HFFc6 (cell line): ENCODE data around the gene ATXN1. TPM values are rescaled to one million over a fixed set of nuclear protein-coding genes. Genes with fewer than 3 reads are reported as not detected.

Experiments
- DNase-seq: peaks from one replicate; pipeline ENCODE4 v3.0.0-alpha.2; 2018
- H3K27ac Mint-ChIP-seq: 2 replicates; pipeline ENCODE4 v1.8.0; 2020; ENCODE audit warnings: mild to moderate bottlenecking, mixed read lengths
- H3K27me3 Mint-ChIP-seq: 2 replicates; pipeline ENCODE4 v1.8.0; 2021; ENCODE audit warnings: mild to moderate bottlenecking, moderate library complexity, mixed read lengths; ENCODE audit not compliant: insufficient read depth
- H3K36me3 Mint-ChIP-seq: 2 replicates; pipeline ENCODE4 v1.8.0; 2021; ENCODE audit warnings: low read depth, mixed read lengths
- H3K4me1 Mint-ChIP-seq: 2 replicates; pipeline ENCODE4 v1.8.0; 2020; ENCODE audit warnings: low read depth, mixed read lengths
- H3K4me3 Mint-ChIP-seq: 2 replicates; pipeline ENCODE4 v1.8.0; 2020; ENCODE audit warnings: mild to moderate bottlenecking, moderate library complexity, mixed read lengths
- H3K9me3 Mint-ChIP-seq: 2 replicates; pipeline ENCODE4 v1.8.0; 2020; ENCODE audit warnings: mild to moderate bottlenecking, mixed read lengths
- CTCF ChIP-seq: fragments of 200-600 bp; sonication (generic); IDR thresholded peaks from 2 replicates; pipeline ENCODE4 v1.5.0; 2021; ENCODE audit warnings: antibody characterized with exemption, mild to moderate bottlenecking
- total RNA-seq, 6 experiments: library from RNA; stranded (reverse); fragmentation: NEBNext Ultra II Directional; extraction: Animal tissue kit (Norgen Biotek cat#: 25700); gene quantifications; 2 replicates in 1 of 6; 3 replicates in 5 of 6; pipeline ENCODE4 v1.2.3, GENCODE V29; 2021

The ATXN1 gene
- total RNA-seq, 6 experiments from 2014 or later: 28.2 to 41.5 (median 30.5) TPM

DNA sequence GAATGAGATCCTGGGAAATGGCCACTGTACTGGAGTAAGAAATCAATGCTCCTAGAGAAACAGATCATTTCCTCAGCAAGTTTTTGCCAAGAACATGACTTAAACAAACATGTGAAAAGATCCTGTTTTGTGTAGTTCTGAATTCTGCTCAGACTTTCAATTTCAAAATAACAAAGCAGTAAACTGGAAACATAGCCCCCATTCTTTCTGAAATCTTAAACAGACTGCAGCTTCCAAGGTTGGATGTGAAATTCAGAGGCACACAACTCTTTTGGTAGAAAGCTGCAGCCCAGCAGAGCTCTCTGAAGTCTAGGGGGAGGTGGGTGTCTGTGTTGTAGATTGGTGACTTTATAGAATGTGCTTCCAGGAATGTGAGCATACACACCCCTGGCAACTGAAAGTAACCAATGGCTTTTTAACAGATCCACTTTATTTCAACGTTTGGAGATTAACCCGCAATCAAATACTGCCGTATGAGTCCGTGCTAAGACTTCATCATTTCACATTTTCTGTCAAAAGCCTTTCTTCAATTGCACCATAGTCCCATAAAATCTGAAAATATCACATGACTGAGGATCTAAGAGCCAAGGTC is 86.4 kb downstream of the ATXN1 start:
- Mint-ChIP-seq H3K4me3 (peak overlapping the region; percentile 68), H3K27ac (peak overlapping the region; percentile 80), H3K9me3 (no peaks in the 10 kb centered on the region), H3K4me1 (peaks cover 67% of the 10 kb centered on the region), H3K36me3 (no peaks in the 10 kb centered on the region; the same call in 1 of the 2 replicates), H3K27me3 (peaks cover 4% of the 10 kb centered on the region; the same call in 1 of the 2 replicates)
- TF ChIP-seq CTCF: no peak
- DNase-seq: peak; percentile 29

GRCh38 chr6:16673011-16673797 is 88.1 kb downstream of the ATXN1 start:
- no peak for TF ChIP-seq CTCF
- peaks cover 77% of the 10 kb centered on the region for H3K4me1 Mint-ChIP-seq
- H3K36me3 Mint-ChIP-seq: no peaks in the 10 kb centered on the region; the same call in 1 of the 2 replicates
- H3K27ac Mint-ChIP-seq: no peak overlapping the region
- H3K27me3 Mint-ChIP-seq: no peaks in the 10 kb centered on the region
- no peak for DNase-seq
- no peaks in the 10 kb centered on the region for H3K9me3 Mint-ChIP-seq
- no peak overlapping the region for H3K4me3 Mint-ChIP-seq

- no peaks in the 10 kb centered on the region for H3K27me3 Mint-ChIP-seq
- H3K4me3 Mint-ChIP-seq: no peak overlapping the region
- peaks cover 69% of the 10 kb centered on the region for H3K4me1 Mint-ChIP-seq
- no peak for TF ChIP-seq CTCF
- H3K27ac Mint-ChIP-seq: peak overlapping the region; percentile 34; the same call in 1 of the 2 replicates
- no peak for DNase-seq
- peaks cover 13% of the 10 kb centered on the region for H3K36me3 Mint-ChIP-seq
- no peaks in the 10 kb centered on the region for H3K9me3 Mint-ChIP-seq
Measured at GRCh38 chr6:16671302-16672289, 89.7 kb downstream of the ATXN1 start.

DNA sequence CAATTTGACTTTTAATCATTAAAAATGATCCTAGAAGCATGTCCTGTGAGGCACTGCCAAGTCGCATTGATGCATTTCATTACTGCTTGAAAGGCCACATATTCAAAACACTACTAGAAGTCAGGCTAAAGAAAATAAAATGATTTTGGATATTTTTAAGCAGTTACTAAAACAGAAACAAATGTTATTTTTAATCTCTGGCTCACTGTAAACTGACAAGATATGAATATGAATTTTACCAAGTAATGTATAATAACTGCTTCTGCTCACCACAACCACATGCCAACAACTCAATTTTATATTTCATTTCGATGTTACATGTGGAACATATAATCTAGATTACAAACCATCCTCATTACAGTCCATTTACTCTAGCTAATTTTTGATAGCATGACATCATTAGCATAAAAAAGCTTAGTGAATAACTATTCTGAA is 90.6 kb downstream of the ATXN1 start:
- H3K27me3 Mint-ChIP-seq: no peaks in the 10 kb centered on the region
- peaks cover 20% of the 10 kb centered on the region for H3K36me3 Mint-ChIP-seq
- no peaks in the 10 kb centered on the region for H3K9me3 Mint-ChIP-seq
- H3K27ac Mint-ChIP-seq: no peak overlapping the region
- H3K4me3 Mint-ChIP-seq: no peak overlapping the region
- TF ChIP-seq CTCF: no peak
- H3K4me1 Mint-ChIP-seq: peaks cover 60% of the 10 kb centered on the region
- no peak for DNase-seq

DNA sequence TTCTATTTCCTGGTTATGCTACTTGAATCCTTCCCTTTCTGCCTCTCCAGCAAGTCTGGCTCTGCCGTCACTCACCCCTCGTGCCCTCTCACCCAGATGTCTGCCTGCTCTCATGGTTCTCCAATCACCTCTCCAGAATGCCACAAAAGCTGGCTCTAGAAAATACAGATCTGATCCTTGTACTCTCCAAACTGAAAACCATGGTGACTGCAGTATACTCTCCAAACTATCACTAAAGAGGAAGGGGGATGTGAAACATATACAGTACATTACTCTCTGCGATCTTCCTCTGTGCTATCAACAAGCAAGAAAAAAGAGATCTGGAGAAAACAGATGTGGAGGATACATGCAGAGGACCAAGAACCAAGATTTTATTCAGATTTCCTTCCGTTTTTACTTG is 91.1 kb downstream of the ATXN1 start:
- peaks cover 56% of the 10 kb centered on the region for H3K4me1 Mint-ChIP-seq
- H3K36me3 Mint-ChIP-seq: peaks cover 20% of the 10 kb centered on the region
- DNase-seq: no peak
- H3K27me3 Mint-ChIP-seq: no peaks in the 10 kb centered on the region
- TF ChIP-seq CTCF: no peak
- H3K27ac Mint-ChIP-seq: peak overlapping the region; percentile 61
- H3K9me3 Mint-ChIP-seq: no peaks in the 10 kb centered on the region
- peak overlapping the region; percentile 42 for H3K4me3 Mint-ChIP-seq
